ENCODE data around the gene COX8C. TPM values are rescaled to one million over a fixed set of nuclear protein-coding genes. Genes with fewer than 3 reads are reported as not detected.

Gene COX8C
- total and polyA plus RNA-seq, 2 experiments from 2014 or later = 0.73 TPM; not detected in 1

GRCh38 chr14:93304771-93305170 lies 42.2 kb upstream of the COX8C start:
- Histone ChIP-seq H3K27me3 (ENCODE audit: insufficient read depth) (no peaks in the 10 kb centered on the region), H3F3A (replicated peaks; ENCODE audit: low read depth) (no peaks in the 10 kb centered on the region), H3K27ac (ENCODE audit: low read depth) (no peak overlapping the region), H3K4me2 (no peak overlapping the region), H3K9me2 (ENCODE audit: insufficient read depth) (no peaks in the 10 kb centered on the region), H3K4me3 (no peak overlapping the region), H3K36me3 (ENCODE audit: insufficient read depth) (no peaks in the 10 kb centered on the region), H2AFZ (no peak overlapping the region), H4K20me1 (replicated peaks; ENCODE audit: insufficient read depth) (peaks cover 17% of the 10 kb centered on the region; the same call in 1 of the 2 replicates), H3K79me2 (replicated peaks; ENCODE audit: insufficient read depth) (peaks cover 95% of the 10 kb centered on the region), H3K4me1 (ENCODE audit: insufficient read depth) (peaks cover 42% of the 10 kb centered on the region)
- DNase-seq (ENCODE audit: low spot score) (no peak), ATAC-seq (no peak)
- no peak for TF ChIP-seq EZH2 (IDR thresholded peaks at IDR 0.05; ENCODE audit: low read depth, unreplicated experiment)
- TF ChIP-seq ZNF462 (CRISPR knock-in tag; IDR thresholded peaks at IDR 0.05) = no peak
- no peak for TF ChIP-seq ZNF331 (CRISPR knock-in tag; IDR thresholded peaks at IDR 0.05; ENCODE audit: low read depth)
- no peak for TF ChIP-seq STAT1 (IDR thresholded peaks at IDR 0.05; ENCODE audit: unreplicated experiment)
- TF ChIP-seq JUNB (IDR thresholded peaks at IDR 0.05; ENCODE audit: unreplicated experiment) = no peak
- Mint-ChIP-seq H3K27ac (no peak overlapping the region; the same call in 1 of the 2 replicates), H3K36me3 (ENCODE audit: low read depth) (no peaks in the 10 kb centered on the region), H3K27me3 (ENCODE audit: insufficient read depth, low read depth, poor library complexity) (peaks cover 9% of the 10 kb centered on the region), H3K9me3 (no peaks in the 10 kb centered on the region), H3K4me3 (no peak overlapping the region), H3K4me1 (peaks cover 46% of the 10 kb centered on the region)

- Histone ChIP-seq H3K27me3 (ENCODE audit: insufficient read depth) (no peaks in the 10 kb centered on the region), H2AFZ (no peak overlapping the region), H3K4me3 (no peak overlapping the region), H3K36me3 (ENCODE audit: insufficient read depth) (no peaks in the 10 kb centered on the region), H3K79me2 (replicated peaks; ENCODE audit: insufficient read depth) (peaks cover 100% of the 10 kb centered on the region), H3K27ac (ENCODE audit: low read depth) (no peak overlapping the region), H3F3A (replicated peaks; ENCODE audit: low read depth) (no peaks in the 10 kb centered on the region), H3K4me1 (ENCODE audit: insufficient read depth) (peaks cover 41% of the 10 kb centered on the region), H3K9me2 (ENCODE audit: insufficient read depth) (no peaks in the 10 kb centered on the region), H4K20me1 (replicated peaks; ENCODE audit: insufficient read depth) (peaks cover 19% of the 10 kb centered on the region), H3K4me2 (no peak overlapping the region)
- Mint-ChIP-seq H3K36me3 (ENCODE audit: low read depth) (no peaks in the 10 kb centered on the region), H3K27me3 (ENCODE audit: insufficient read depth, low read depth, poor library complexity) (peaks cover 9% of the 10 kb centered on the region), H3K9me3 (no peaks in the 10 kb centered on the region), H3K27ac (no peak overlapping the region), H3K4me1 (peaks cover 42% of the 10 kb centered on the region), H3K4me3 (no peak overlapping the region)
- DNase-seq (ENCODE audit: low spot score) = no peak
- ATAC-seq = no peak
- no peak for TF ChIP-seq ZNF462 (CRISPR knock-in tag; IDR thresholded peaks at IDR 0.05)
- TF ChIP-seq STAT1 (IDR thresholded peaks at IDR 0.05; ENCODE audit: unreplicated experiment) = no peak
- no peak for TF ChIP-seq EZH2 (IDR thresholded peaks at IDR 0.05; ENCODE audit: low read depth, unreplicated experiment)
- TF ChIP-seq ZNF331 (CRISPR knock-in tag; IDR thresholded peaks at IDR 0.05; ENCODE audit: low read depth) = no peak
These were observed 41.1 kb upstream of the COX8C start for GRCh38 chr14:93305725-93306418.

Measured in GM23338 (cell line).